ENCODE measurements around the gene CBX6.

CBX6 gene

GRCh38 chr22:38817196-38817595, 54.8 kb downstream of the CBX6 start:
- DNase-seq, result no peak

DNA sequence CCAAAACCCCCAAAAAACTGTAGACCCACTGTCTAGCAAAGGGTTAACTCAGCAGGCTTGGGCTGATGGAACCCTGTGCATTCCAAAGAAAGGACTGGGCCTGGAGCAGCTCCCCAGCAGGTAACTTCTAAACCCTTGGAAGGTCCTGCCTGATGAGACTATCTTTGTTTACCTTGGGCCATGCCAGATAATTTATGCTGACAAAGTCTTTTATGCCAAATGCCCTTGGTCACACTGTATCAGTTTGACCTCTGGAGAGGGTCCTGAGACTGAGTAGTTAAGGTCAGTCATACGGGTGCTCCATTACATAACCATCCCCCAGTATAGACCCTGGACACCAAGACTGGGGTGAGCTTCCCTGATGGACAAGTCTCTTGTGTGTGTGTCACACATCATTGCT, 56.2 kb downstream of the CBX6 start:
- no peak for DNase-seq

All from left hindlimb (tissue), 1 donor.